NCI-H2081 (cell line): Measurements from ENCODE around the gene KLHDC3.

Source experiments
- DNase-seq, 2 experiments: peaks; one replicate each; lab custom pipeline; 2025; lab: John Stamatoyannopoulos, UW

Gene KLHDC3, protein sequence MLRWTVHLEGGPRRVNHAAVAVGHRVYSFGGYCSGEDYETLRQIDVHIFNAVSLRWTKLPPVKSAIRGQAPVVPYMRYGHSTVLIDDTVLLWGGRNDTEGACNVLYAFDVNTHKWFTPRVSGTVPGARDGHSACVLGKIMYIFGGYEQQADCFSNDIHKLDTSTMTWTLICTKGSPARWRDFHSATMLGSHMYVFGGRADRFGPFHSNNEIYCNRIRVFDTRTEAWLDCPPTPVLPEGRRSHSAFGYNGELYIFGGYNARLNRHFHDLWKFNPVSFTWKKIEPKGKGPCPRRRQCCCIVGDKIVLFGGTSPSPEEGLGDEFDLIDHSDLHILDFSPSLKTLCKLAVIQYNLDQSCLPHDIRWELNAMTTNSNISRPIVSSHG

DNA sequence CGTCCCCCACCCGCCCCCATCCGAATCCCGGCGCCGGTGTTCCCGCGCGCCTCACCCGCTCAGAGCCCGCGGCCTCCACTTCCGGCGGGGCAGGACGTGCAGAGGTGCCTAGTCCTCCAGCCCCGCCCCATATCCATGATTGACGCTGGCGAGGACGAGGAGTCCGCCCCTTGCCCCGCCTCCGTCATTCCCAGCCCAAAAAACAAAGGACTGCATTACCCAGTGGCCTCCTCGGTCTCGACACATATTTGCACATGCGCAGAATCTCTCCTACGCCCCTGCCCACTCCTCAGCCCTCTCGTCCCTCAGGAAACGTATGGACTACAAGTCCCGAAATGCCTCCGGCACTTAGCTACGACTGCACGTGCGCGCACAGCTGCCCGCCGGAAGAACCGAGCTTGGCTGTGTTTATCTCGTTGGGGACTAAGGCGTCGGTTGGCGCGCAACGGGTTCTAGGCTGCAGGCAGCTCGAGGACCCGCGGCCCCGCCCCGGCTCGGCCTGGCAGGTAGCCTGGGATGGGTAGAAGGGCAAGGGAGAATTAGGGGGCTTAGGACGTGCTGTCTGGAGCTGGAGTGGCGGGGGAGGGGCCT, at the start of gene KLHDC3, which contains the start of gene MEA1:
KLHDC3 (plus strand) TSS at position 407 of the 591 bp plus-strand sequence. CDS start 2,944 bp downstream, outside the sequence.
MEA1 (minus strand) TSS at position 104 of the 591 bp plus-strand sequence. CDS start 133 bp downstream, outside the sequence.
- DNase-seq: peak; percentile 99 to 100

DNA sequence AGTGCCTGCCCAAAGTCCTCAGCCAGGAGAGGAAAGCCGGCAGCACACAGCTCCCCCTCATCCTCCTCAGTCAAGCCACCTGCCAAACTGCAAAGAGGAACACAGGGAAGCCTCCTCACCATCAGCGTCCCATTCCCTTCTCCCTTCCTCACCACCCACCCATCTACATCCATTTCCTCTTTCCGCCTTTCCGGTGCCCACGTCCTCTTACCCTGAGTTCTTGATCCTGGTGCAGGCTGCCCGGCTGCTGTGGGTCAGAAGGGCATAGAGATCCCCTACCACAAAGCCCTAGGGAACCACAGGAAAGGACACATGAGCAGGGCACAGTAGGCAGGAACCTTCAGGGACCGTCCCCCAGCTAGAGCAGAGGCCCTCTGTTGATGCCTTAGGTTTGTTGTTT, 47.5 kb upstream of the KLHDC3 start:
- no peak for DNase-seq

DNA sequence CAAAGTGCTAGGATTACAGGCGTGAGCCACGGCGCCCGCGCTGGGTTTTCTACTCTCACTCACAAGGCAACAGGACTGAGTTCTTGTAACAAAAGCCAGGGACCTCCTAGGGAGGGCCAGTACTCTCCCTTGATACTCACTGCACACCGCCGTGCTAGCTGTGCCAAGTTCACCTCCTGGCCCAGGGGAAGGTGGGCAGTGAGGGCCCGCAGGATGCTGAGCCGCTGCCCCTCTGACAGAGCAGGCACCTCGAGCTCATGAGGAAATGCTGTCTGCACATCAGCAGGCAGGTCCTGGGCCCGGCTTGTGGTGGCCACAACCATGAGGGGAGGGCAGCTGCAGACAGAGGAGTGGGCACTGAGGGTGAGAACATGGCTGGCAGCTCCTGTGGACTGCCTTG, 46.8 kb upstream of the KLHDC3 start:
- DNase-seq: no peak

DNA sequence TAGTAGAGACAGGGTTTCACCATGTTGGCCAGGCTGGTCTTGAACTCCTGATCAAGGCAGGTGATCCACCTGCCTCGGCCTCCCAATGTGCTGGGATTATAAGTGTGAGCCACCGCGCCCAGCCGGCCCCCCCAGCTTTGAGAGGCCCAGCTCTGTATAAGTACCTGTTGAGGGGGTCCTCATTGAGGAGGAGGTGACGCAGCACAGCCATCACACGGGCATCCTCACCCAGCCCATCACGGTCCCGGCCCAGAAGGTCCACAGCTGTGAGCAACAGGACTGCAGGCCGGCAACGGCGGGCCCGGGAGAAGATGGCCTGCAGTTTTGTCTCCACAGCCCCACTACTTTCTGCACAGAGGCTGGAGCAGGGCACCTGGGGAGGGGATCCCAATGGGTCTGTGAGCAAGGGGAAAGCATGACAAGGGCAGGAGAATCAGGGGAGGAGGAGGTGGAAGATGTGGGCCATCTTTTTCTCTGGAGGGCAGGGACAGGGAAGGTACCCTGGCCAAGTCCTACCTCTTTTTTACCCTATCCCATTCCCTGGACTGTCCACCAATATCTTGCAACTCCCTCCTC, 45.8 kb upstream of the KLHDC3 start:
- no peak for DNase-seq

DNA sequence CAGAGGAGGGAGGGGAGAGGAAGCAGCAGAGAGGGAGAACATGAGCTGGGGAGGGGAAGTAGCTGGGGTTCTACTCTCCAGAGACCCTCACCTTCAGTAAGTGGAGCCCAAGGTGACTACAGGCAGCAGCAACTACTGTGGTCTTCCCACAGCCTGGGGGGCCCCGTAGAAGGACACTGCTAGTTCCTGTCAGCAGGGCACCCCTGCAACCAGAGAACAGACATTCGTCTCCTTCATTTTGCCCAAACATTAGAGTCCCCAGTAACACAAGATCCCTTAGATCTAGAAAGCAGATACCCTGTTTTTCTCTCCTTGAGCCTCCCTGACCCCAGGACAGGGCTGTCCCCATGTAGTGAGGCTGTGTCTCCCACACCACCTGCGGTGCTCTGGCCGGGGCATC, 45.3 kb upstream of the KLHDC3 start:
- DNase-seq: no peak

DNA sequence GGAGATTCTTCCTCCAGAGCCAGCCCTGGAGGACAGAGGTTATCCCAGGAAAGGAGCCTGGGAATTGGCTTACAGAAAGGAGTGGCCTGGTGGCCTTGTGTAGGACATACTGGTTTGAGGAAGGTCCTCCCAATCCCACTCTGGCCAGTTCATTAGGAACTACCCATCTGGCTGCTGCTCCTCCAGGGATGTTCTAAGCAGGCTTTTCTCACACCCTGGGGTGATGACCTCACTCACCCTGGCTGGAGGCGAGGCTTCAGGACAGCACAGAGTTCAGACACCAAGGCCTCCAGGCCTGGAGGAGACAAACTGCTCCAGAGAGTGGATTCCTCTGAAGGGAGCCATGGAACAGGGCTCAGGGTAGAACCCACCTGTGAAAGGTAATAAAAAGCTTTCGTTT, 44.6 kb upstream of the KLHDC3 start:
- DNase-seq: no peak

DNA sequence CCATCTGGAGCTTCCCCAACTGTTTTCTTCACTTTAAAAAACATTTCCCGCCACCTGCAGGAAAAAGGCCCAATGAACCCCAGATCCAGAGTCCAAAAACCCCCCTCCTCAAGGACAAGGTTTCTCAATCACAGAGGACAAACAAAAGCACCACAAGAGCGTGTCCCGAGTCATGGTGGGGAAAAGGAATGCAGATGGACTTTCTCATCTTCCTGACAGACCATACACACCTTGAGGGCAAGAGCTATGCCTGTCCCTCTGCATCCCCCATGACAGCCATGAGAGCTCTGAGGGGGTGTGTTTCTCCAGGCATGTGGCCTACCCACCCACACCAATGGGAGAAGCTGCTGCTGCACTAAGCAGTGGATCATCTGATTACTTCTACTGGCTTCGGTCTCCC, 44.1 kb upstream of the KLHDC3 start:
- no peak for DNase-seq

DNA sequence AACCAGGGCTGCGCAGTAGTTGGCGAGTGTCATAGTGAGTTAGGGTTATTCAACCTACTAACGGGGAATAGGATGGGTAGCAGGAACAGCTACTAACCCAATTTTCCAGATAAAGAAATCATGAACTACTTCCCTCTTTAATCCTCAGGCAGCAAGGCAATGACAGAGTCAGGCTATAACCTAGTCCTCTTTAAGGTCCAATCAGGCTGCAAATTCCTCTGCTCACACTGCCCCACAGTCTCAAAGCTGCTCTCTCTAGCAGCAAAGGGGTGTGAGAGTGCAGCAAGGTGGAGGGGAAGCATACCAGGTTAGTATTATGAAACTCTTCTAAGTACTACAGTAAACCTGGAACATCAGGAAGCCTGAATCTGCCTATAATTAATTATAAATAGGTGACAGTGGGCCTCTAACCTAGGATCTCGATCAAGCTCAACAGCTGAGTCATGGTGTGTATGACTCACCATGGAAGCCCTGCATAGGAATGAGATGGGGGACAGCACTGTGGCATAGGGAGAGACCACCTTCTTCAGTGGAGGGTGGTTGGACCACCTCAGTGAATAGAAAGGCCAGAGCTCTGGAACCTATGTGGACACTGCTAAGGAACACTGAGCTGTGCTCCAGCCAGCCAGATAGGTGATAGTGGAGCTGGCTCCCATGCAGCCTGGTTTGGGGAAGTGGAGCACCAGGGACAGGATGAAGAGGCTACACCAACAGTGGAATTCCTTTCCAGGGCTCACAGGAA, 43.0 kb upstream of the KLHDC3 start:
- no peak for DNase-seq

DNA sequence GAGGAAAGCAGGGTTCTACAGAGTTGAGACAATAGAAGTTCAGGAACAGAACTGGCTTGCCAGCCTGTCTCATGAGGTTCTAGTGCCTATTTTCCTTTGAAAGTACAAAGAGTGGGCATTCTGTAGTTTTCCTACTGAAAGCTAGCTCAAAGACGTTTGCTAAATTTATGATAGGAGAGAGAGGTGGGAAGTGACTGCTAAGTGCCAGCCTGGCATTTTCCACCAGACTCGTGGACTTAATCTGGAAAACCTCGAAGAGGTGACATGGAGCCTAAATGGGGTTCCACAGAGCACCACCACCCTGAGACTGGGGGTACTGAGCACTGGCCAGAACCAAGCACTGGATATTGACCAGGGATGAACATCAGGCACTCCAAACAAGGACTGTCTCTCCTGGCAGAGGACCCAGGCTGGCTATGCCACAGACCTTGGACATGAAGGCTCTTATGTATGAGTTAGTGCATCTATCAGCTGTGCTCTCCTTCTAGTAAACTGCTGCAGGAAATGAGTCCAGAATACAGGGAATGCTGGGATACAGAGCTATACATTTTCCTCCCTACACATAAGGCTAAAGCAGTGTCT, 42.2 kb upstream of the KLHDC3 start:
- no peak for DNase-seq

DNA sequence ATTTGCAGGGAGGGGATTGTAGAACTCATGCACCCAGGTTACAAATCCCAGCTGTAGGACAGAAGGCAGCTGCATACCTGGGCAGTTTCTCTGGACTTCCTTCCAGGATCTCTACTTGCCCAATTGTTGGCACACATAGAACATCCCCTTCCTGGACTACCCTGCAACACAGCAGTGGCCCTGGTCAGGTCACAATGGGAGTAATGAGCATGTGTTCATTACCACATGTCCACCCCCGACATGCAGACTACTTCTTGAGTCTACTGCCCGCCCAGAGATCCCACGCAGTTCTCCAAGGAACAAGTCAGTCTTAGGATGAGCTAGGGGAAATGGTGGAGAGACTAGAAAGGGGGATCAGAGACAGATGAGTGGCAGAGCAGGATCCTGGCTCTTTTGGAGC, 40.1 kb upstream of the KLHDC3 start:
- no peak for DNase-seq

DNA sequence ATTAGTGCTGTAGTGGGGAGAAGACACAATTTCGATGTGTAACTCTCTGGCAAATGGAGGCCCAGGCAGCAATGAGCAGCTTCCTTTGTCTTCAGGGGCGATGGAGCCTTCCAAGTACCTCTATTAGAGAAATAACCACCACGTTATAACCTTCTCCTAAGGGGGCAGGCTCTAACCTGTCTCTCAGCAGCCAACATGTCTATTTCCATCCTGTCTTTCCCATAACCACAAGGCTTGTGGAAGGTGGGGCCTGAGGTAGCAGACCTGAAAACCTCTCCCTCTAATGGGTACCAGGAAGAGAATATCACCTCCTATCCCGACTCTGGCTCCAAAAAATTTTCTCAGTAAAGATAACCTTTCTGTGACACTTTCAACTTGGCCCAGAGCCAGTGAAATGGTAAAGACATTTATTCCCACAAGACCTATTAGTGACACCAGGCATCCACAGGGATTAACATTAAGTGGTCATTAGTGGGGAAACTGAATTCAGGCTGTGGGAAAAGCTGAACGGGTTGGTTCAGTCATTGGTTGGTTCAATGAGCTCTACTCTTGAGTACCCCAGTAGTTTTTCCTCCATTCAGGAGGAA, 39.0 kb upstream of the KLHDC3 start:
- DNase-seq: no peak

DNA sequence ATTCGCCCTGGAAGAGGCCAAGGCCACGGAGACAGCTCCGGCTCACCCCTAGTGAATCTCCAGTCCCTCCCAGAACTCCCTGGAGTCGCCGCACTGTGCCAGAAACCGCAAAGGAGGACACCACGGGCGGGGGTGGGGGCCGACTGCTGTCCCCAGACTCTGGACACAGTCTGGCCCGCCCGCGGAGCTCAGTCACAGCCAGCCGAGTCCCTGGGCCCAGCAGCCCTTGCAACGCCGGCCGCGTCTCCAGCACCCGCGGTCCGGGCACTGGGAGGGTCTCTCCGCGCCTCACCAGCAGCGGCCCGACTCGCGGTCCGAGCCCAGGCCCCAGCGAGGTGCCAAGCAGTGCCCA, 35.6 kb upstream of the KLHDC3 start:
- DNase-seq: peak in 1 of 2 experiments; percentile 8

DNA sequence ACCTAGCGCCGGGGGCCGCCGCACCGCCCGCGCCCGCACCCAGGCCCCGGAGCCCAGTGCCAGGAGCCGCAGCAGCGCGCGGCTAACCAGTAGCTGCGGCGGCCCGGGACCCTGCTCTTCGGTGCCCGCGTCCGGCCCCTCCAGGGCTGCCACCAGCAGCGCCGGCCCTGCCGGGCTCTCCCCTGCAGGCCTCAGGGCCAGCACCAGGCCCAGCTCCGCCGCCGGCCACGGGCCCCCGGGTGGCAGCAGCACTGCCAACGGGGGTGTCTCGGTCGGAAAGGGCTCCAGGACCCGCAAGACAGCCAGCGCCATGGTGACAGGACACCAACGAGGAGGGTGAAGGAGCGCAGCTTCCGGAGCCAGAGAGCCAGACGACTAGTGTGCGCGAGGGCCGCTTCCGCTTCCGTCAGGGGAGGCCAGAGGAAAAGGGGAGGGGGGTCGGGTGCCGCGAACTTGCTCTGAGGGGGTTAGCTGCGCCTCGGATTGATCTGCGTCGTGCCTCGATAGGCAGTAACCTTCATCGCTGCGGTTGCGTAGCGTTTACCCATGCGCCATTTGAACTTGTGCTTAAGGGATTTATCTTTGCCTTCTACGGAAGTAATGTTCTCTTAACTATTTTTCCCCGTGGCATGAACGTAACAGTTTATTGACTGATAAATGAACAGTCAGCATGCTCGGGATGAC, 35.1 kb upstream of the KLHDC3 start, which contains the start of gene PEX6:
PEX6 (minus strand) TSS at position 343 of the 684 bp plus-strand sequence; CDS start at position 312, 31 bp downstream.
- DNase-seq: peak; percentile 81 to 88

DNA sequence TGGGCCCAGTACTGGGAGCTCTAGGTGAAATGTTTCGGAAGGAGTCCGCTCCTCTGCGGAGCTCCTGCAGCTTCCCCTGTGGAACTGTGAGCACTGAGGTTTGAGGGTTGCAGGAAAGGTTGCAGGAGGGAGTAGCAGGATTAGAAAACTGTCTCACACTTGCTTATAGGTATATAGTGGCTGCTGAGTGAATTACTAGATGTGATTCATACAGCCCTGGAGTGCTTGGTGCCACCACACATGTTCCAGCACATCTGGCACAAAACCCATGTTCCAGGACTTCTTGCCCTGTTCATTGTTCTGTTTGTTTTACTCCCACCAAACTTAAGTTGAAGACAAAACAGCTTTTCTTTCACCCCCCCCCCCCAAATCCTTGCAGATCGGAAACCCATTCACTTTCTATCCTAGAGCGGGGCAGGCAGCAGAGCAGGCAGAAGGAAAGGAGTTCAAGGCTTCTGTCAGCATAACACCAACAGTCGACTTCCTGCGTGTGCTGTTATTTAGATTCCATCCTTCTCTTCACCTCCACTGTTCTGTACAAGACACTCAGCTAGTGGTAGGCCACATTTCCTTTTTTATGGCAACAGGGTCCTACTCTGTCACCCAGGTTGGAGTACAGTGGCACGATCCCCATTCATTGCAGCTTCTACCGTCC, 34.4 kb upstream of the KLHDC3 start:
- DNase-seq: no peak

DNA sequence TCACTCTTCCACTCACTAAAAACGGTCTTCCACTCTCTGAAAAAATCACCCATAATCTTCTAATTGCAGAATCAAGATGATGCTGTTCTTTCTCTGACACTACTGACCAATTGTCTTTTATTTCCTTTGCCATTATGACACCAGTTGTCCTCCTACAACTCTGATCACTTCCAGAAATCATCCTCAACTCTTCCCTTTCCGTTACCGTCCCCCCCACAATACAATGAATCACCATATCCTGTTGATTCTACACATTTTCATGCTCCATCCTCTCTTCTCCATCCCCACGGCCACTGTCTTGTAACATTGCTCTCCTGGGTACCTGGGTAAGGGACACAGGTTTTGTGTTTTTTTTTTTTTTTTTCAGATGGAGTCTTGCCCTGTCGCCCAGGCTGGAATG, 32.2 kb upstream of the KLHDC3 start:
- DNase-seq: no peak

DNA sequence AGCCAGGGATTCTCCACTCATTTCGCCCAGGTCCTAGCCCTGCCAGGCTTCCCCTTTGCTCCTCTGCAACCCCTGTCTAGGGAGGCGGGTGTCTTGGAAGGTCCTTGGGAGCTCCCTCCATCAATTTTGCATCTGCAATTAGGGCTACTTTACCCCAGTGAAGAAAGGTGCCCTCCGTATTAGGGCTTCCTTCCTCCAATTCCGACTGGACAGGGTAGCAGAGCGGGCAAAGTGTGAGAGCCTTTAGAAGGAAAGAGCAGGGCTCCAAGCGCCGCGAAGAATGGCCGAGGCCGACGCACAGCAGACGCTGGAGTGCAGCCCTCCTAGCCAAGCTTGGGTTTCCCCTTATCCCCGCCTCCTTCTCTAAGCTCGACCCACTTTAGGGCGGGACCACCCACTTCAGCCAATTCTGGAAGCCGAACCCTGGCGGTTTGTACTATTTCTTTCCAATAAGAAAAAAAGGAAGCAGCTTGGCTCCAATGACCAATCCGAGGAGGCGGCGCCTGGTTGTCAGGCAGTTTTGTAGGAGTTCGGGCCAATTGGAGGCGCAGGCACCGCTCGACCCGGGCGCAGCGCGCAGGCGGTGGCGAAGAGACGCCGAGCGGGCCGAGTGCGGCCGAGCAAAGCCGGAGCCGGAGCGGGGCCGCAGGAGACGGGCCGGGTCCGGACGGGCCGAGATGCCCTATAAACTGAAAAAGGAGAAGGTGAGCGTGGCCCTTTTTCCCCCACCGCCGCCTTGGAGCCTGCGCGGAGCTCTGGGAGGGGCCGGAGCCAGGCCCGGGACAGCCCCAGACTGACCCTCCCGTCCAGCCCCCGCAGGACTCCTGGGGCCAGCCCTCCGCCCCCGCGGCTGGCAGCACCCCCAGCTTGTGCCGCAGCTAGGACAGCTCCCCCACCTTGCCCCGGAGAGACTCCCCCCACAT, 29.8 kb upstream of the KLHDC3 start, which contains the start of gene PPP2R5D:
PPP2R5D (plus strand) TSS at position 570 of the 923 bp plus-strand sequence; CDS start at position 678, 108 bp downstream.
- DNase-seq: peak; percentile 98 to 99

DNA sequence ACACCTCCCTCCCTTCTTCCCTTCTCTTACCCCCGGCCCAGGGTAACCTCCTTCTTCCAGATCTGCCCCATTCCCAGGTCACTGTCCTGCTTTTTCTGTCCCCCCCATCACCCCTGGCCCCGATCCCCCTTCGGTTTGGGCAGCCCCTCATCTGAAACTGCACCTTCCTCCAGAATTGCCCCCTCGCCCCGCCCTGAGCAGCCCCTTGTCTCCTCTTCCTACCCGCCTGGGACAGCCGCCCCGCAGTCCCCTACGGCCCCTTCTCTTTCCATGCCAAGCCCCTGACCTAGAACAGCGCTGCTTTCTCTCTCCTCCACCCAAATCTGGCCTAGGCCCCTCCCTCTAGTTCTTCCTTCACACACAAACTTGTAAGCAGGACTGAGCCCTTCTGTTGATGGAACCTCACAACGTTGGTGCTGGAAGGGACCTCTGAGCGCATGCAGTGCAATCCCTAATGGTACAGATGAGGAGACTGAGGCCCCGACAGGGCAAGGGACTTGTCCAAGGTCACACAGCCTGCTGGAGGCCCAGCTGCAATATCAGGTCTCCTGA, 29.0 kb upstream of the KLHDC3 start:
- DNase-seq: no peak

DNA sequence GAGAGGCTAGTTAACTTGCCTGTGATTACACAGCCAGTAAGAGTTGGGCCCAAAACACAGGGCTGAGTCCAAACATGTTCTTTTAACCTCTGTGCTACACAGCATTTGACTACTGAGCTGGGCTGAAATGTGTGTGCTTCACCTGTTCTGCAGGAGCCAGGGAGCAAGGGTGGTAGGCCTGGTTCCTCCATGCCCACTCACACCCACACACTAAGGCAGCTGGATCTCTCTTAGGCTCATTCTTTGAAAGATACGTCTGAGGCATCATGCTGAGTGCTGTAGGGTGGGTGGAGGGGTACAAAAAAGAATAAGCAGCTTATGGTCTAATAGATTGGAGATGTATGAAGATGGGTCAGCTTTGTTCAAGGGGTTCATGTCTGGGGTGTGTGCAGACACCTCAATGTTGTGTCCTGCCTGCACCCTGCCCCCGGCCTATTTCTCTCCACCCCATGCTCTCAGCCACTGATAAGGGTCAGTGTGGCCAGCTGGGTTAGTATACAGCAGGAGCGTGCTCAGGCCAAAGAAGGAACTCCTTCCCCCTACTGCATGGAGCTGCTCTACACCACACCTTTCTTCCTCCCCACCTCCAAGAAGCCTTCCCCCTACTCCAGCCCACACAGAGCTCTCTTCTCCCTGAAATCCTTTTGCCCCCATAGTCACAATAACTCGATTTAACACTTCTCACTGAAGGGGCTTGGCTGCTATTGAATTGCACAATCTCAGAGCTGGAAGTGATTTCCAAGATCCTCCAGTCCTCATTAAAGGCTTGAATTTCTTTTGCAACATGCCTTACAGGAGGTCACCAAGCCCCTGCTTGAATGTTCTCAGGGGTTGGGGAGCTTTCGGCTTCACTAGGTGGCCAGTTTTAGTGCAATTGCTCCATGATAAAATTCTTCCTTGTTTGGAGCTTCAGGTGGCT, 26.3 kb upstream of the KLHDC3 start:
- DNase-seq: no peak
